GM18873 (cell line): ENCODE measurements around the gene PDCD10.

Experiments used
- ATAC-seq: cut with Tn5 transposase; IDR thresholded peaks from one replicate; pipeline ENCODE4 v1.9.1; 2021; ENCODE audit warnings: mild to moderate bottlenecking, moderate library complexity, moderate number of reproducible peaks; ENCODE audit not compliant: unreplicated experiment, low FRiP score

PDCD10 gene

GRCh38 chr3:167735233-167736138 lies 794 bp upstream of the PDCD10 start, which contains the start of gene SERPINI1:
TSS of gene SERPINI1 (plus strand) at chr3:167735721. CDS start at chr3:167789129, 53,408 bp downstream.
- peak; percentile 58 for ATAC-seq

- no peak for ATAC-seq
Observed at GRCh38 chr3:167733961-167734497, 663 bp downstream of the PDCD10 start.

DNA sequence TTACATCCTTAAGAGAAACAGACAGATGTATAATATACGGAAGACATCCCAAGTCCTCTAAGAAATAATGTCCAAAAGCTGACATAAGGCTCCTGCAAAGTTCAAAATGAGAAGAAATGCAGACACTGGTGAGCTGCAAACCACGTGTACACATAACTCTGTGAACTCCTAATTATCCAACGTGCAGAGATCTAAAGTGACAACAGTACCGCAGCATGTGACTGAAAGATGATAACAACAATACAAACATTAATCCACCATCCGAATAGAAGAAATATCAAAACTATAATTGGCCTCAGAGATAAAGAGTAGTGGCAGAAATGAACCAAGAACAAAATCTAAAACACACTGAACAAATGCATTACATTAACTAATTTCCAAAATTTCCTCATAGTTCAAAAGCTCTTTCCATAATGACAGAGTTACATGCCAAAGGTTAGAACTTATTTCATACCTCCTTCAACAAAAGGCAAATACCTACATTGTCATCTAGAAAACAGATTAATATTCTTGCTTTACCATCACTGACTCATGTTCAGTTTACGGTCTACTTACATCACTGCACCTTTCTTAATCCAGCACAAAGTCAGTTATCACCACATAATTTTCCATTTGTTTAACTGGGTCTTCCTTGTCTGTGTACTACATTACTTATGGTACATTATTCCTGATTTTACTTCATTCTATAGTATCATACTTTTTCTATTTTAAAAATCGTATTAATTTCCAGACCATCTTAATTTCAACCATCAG lies 2.2 kb downstream of the PDCD10 start:
- ATAC-seq: no peak

GRCh38 chr3:167731393-167731792 lies 3.3 kb downstream of the PDCD10 start:
- ATAC-seq: no peak

DNA sequence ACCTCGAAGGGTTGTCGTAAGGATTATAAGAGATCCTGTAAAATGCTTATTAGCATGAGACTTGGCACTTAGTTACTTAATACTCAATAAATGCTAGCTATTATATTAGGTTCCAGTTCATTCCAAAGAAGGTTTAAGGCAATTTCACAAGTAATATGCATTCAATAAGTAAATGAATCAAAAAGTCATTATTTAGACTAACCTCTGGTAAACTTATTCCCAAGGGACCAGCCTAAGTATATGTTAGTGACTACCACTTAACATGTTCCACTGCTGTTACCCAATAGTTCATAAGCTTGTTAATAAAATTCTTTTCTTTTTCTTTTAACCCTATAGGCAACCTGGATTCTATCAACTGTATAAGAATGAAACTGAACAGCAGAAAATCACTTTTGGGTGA lies 5.1 kb downstream of the PDCD10 start:
- ATAC-seq: no peak

GRCh38 chr3:167728632-167729323 lies 5.9 kb downstream of the PDCD10 start:
- no peak for ATAC-seq

DNA sequence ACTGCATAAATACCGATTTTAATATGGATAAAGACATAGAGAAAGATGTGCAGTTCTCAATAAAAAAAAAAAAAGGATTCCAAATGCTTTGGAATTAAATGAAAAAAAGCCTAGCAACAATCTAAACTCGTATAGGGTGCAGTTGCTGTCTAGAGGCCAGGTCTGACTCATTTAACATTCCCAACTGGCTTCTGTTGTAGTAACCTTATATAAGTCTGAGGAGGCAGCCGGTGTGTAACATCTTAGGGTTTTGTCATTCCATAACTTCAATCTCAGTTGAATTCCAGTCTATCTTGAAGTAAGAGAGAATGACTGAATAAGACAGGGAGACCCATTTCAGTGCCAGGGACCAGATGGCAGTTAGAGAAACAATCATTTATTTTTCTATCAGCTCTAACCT lies 6.5 kb downstream of the PDCD10 start:
- ATAC-seq: no peak

GRCh38 chr3:167723872-167724271 lies 10.8 kb downstream of the PDCD10 start:
- ATAC-seq: no peak

- ATAC-seq: no peak
Observed at GRCh38 chr3:167723025-167723512, 11.6 kb downstream of the PDCD10 start.

DNA sequence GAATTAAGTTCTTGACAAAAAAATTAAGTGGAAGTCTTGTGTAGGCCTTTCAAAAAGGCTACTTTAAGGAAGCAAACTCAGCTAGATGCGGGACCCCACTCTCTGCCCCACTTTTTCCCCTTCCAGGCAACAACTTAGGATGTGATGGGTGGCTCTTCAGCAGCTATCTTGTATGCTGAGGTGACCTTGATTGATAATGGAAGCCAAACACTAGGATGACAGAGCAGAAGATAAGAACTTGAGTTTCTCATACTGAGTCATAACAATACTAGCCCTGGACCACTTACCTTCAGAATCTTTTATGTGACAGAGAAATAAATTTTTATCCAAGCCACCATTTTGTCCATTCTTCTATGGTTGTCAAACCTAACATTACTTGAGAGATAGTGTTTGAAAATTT lies 16.1 kb downstream of the PDCD10 start:
- ATAC-seq: no peak

GRCh38 chr3:167716920-167717319 lies 17.8 kb downstream of the PDCD10 start:
- ATAC-seq: no peak

GRCh38 chr3:167714871-167715270 lies 19.8 kb downstream of the PDCD10 start:
- ATAC-seq: no peak

DNA sequence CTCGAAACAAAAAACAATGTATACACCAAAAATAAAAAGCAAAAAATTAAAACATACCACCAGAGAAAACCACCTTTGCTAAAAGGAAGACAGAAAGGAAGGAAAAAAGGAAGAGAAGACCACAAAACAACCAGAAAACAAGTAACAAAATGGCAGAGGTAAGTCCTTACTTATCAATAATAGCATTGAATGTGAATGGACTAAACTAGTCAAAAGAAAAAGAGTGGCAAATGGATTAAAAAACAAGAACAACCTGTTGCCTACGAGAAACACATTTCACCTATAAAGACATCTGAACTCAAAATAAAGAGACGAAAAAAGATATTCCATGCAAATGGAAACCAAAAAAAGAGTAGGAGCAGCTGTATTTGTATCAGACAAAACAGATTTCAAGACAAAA lies 22.2 kb downstream of the PDCD10 start:
- no peak for ATAC-seq

DNA sequence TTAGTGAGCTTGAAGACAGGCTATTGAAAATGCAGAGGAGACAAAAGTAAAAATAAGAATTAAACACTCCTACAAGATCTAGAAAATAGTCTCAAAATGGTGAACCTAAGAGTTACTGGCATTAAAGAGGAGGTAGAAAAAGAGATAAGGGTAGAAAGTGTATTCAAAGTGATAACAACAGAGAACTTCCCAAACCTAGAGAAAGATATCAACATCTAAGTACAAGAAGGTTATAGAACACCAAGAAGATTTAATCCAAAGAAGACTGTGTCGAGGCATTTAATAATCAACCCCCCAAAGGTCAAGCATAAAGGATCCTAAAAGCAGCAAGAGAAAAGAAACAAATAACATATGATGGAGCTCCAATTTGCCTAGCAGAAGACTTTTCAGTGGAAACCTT lies 23.3 kb downstream of the PDCD10 start:
- no peak for ATAC-seq

GRCh38 chr3:167710552-167710951 lies 24.1 kb downstream of the PDCD10 start:
- ATAC-seq: no peak

- no peak for ATAC-seq
Observed at GRCh38 chr3:167709690-167710089, 25.0 kb downstream of the PDCD10 start.

- no peak for ATAC-seq
Observed at GRCh38 chr3:167705840-167706239, 28.9 kb downstream of the PDCD10 start.

- no peak for ATAC-seq
Observed at GRCh38 chr3:167700926-167701325, 33.8 kb downstream of the PDCD10 start.

DNA sequence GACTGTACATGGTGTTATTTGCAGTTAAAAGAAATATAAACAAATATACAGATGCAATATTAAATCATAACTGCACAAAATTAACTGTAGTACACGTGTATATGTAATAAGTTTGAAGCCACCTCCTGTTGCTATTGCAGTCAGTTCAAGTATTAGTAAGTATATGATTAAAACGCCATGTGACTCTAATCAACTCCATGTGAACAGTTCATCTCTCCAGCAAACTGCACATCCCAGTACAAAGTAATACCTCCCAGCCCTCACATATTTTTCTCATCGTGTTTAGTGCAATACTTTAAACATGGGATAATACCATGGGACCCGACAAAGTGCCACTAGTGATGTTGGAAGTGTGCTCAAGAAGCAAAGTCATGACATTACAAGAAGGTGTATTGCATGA lies 34.6 kb downstream of the PDCD10 start:
- ATAC-seq: no peak

DNA sequence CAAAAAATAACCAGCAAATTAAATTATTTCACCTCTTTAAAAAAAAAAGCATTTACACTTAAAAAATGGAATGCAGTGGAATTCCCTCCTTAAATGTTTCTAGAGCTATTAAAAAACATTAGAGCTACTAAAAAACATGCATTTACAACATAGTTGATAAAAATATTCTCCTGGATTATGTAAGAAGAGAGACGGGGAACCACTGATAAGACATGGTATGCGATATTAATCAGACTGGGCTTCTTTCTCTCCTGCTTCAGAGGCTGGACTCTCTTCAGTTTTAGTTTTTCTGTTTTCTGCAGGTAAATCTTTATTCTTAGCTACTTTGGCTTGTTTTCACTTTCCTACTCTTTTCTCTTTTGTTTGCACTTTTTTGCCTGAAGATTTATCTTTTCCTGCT lies 40.6 kb downstream of the PDCD10 start:
- no peak for ATAC-seq

DNA sequence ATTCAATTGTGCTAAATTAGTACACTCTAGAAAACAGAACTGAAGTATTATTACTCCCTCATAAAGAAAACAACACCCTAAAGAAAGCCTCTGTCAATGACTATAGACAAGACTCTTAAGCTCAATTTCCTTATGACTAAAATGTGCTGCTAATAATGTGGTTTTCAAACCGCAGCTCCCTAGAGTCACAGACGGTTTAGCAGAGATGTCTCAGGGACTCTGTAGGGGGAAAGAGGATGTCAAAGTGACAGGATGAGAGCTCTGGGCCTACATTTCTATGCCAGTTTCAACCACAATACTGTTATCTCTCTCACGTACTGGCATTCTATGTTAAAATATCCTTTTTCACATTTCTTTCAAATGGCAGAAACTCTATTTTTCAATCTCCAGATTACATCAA lies 43.3 kb downstream of the PDCD10 start:
- peak; percentile 100 for ATAC-seq
